HG03378 (cell line): ENCODE results near the gene LIFR.

Experiments used
- ATAC-seq: cut with Tn5 transposase; IDR thresholded peaks from one replicate; pipeline ENCODE4 v1.9.1; 2021; ENCODE audit warnings: mild to moderate bottlenecking, moderate library complexity; ENCODE audit not compliant: unreplicated experiment

Gene LIFR

DNA sequence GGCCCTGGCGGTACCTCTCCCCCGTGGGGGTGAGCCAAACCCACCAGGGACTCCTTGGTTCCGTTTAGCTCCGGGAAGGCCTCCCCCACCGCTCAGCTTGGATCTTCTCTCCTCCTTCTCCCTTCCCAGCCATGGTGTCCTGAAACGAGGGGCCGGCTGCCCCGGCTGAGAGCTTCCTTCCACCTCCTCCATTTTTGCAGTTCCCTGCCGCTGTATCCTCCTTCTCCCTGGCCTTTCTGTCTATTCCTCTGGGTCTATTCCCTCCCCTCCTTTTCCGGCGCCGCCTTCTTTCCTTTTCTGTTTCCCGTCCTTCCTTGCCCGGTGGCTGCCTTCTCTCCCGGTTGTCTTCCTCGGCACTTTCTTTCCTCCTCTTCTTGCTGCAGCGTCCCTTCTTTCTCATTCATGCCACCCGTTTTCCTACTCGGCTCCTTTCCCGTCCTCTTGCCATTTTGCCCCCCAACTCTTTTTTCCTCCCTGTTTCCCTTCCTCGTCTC, 110.4 kb downstream of the LIFR start:
- no peak for ATAC-seq

DNA sequence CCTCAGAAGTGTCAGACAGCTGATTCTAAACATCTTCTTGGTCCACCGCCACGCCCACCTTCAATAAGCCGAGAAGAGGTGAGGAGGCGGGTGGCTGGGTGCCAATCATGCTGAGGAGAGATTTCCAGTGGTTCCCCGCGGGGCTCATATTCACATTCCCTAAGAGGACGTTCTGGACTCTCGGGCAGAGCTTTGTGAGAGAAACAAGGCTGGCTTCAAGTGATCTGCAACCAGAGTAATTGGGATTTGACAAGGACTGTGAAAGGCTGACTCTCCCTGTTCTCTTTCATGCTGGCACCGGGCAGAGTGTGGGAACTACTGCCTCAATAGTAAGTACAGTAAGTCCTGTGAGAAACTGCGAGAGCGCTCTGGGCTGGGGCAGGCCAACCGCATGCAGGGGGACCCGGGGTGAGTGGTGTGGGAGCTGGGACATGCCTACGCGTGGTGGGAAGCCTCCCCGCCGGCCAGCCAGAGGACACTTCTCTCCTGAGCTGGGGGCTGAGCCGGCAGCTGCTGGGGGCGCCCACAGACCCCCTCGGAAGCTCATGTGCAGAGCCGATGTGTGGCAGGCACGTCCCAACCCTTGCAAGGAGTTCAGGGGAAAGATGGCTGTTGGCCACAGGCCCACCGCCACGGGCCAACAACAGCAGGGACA, 110.9 kb downstream of the LIFR start:
- no peak for ATAC-seq

DNA sequence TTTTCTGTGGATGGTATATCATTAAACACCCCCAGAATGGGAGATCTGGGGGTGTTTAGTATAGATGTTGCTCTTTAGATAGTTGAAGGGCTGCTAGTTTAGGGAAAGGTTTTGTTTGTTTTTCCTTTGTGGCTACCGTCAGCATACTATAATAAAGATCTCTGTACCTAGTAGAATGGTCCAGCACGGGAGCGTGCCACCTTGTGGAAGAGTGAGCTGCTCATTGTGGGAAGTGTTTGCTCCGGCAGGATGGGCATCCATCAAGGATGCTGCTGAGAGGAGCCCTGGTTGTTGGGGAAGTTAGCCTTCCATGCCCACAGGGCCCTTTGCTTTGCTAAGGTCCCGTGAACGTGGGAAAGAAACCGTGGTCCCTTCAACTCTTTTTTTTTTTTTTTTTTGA, 113.1 kb downstream of the LIFR start:
- ATAC-seq: no peak

DNA sequence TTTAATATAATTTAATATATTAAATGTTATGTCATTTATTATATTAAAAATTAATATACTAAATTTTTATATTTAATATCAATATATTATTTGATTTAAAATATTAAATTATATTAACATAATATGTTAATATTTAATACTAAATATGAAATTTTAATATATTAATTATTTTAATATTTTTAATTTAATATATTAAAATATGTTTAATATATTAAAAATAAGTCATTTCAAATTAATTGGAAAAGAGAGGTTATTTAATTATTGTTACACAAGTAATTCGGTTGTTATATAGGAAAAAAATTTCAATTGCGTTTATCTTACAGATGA, 114.2 kb downstream of the LIFR start:
- no peak for ATAC-seq

GRCh38 chr5:38441453-38442246, 114.8 kb downstream of the LIFR start:
- ATAC-seq: peak; percentile 98

- ATAC-seq: no peak
These were observed 117.7 kb downstream of the LIFR start for GRCh38 chr5:38438757-38439156.

DNA sequence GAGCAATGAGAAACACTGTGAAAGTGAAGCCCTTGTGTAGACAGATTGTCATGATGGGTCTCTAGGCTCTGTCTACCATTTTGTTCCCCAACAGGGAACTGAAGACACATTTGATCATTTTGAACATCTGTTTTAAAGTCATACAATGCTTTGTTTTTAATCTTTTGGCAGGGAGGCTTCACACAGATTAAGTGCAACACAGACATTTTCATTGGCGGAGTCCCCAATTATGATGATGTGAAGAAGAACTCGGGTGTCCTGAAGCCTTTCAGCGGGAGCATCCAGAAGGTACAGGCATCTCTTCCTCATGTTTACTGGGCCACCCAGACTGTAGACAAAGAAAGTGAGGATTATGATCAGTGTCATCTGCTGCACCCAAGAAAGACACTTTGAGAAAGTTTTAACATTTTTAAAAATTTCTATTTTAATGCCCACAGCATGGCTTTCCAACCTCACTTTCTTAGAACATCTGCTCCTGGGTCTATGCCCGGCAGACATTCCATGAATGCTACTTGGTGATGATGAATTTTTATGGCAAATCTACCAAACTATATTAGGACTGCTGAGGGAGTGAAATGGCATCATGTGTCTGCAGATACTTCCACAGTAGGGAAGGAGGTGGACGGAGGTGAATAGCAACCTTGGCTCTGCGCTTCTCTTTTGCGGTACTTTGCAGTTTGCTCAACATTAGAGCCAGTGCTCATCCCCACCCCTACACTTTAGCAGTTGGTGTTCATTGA, 121.3 kb downstream of the LIFR start:
- no peak for ATAC-seq

DNA sequence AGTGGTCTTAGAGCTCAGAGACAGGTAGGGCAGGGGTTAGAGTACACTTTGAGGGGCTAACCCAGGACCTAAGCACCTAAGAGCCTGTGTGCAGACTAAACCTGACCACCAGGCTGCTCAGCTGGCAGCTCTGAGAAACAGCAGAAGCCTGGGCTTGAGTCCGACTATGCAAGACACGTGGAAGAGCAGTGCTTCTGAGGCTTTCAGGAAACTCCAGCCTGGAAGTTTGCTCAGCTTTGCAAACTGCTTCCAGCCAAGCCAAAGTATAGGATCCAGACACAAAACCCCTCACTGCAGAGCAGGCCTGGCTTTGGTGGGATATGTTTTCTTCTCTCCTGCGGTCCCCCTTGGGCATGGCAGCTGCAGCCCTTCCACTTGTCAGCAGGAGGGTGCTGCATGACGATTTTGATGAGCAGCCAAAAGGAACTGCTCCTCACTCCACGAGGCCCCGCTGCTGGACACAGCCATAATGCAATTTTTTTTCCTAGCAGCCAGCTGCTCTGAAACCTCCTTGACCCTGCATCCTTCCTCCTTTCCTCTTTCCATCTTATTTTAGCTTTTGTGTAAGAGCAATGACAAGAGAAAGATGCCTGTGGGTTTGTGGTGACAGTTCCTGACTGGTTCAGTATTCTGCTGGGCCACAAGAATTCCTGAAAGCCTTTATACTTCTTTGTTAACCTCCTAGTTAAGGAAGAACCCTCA, 123.1 kb downstream of the LIFR start:
- ATAC-seq: no peak

DNA sequence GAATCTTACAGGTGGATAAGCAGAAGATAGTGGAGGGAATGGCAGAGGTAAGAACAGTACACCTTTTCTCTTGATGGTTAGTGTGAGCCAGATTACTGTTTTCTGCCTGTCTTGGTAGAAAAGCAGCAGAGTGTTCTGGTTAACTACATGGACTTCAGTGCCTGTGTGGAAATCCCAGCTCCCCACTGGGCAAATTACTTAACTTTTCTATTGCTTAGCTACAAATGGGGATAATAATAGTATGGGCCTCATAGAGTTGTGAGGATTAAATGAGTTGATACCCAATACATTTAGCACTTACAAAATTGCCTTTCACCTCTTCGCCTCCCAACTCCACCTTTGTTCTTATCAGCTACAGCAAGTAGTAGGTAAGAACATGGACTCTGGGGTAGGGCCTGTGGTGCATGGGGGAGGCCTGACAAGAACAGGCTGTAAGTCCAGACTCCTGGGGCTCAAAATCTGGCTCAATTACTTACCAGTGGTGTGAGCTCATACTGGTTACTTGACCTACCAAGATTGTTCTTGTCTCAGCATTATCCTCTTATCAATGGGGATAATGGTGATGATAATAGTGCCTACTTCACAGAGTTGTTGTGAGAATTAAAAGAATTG, 125.1 kb downstream of the LIFR start:
- no peak for ATAC-seq

- ATAC-seq: no peak
These were observed 129.2 kb downstream of the LIFR start for GRCh38 chr5:38426986-38427950.

- no peak for ATAC-seq
These were observed 130.0 kb downstream of the LIFR start for GRCh38 chr5:38426490-38426889.
